ENCODE results near the gene NPC1L1.

The NPC1L1 gene

GRCh38 chr7:44471436-44471835, 69.7 kb downstream of the NPC1L1 start:
- no peak for DNase-seq

- no peak for DNase-seq
Measured at GRCh38 chr7:44470628-44471245, 70.4 kb downstream of the NPC1L1 start.

GRCh38 chr7:44470135-44470479, 71.0 kb downstream of the NPC1L1 start:
- DNase-seq: no peak

GRCh38 chr7:44469461-44470134, 71.5 kb downstream of the NPC1L1 start:
- no peak for DNase-seq

- DNase-seq: no peak
Measured at GRCh38 chr7:44467217-44467548, 73.9 kb downstream of the NPC1L1 start.

GRCh38 chr7:44466300-44467216, 74.6 kb downstream of the NPC1L1 start:
- DNase-seq: no peak

- no peak for DNase-seq
Measured at GRCh38 chr7:44465490-44465889, 75.6 kb downstream of the NPC1L1 start.

- DNase-seq: peak; percentile 57 to 58
Measured at GRCh38 chr7:44463169-44463808, 77.8 kb downstream of the NPC1L1 start.
